Mesendoderm (in vitro differentiated cells): ENCODE results near the gene CTDNEP1.

Experiments used
- DNase-seq: peaks from one replicate; pipeline ENCODE4 v3.0.0; 2013
- H2AK5ac ChIP-seq: 2 replicates; pipeline ENCODE4 v1.6.1; 2013; ENCODE audit warnings: low read length, inconsistent platforms
- H2BK120ac ChIP-seq: 2 replicates; pipeline ENCODE4 v1.6.1; 2013; ENCODE audit warnings: low read depth, mild to moderate bottlenecking, low read length, moderate library complexity, mixed read lengths
- H2BK15ac ChIP-seq: replicated peaks from 2 replicates; pipeline ENCODE4 v1.6.1; 2013; ENCODE audit warnings: low read depth, mild to moderate bottlenecking, moderate library complexity
- H2BK5ac ChIP-seq: 2 replicates; pipeline ENCODE4 v1.6.1; 2013; ENCODE audit warnings: low read length, inconsistent platforms
- H3K18ac ChIP-seq: 2 replicates; pipeline ENCODE4 v1.6.1; 2013; ENCODE audit warnings: mild to moderate bottlenecking, low read length, mixed read lengths
- H3K23ac ChIP-seq: one replicate; pipeline ENCODE4 v1.6.1; 2013; ENCODE audit warnings: low read length
- H3K27ac ChIP-seq: 2 replicates; pipeline ENCODE4 v1.5.1; 2013; ENCODE audit warnings: low read depth, mild to moderate bottlenecking, inconsistent platforms, low read length, moderate library complexity
- H3K27me3 ChIP-seq: 2 replicates; pipeline ENCODE4 v1.6.1; 2013; ENCODE audit warnings: low read length, control low read depth, mild to moderate bottlenecking, inconsistent platforms; ENCODE audit not compliant: insufficient read depth, poor library complexity
- H3K36me3 ChIP-seq: 2 replicates; pipeline ENCODE4 v1.6.1; 2013; ENCODE audit warnings: low read length, inconsistent platforms; ENCODE audit not compliant: control insufficient read depth, insufficient read depth
- H3K4ac ChIP-seq: one replicate; pipeline ENCODE4 v1.6.1; 2013; ENCODE audit warnings: low read depth, mild to moderate bottlenecking, low read length, moderate library complexity
- H3K4me1 ChIP-seq: 2 replicates; pipeline ENCODE4 v1.6.1; 2013; ENCODE audit warnings: low read depth, low read length, inconsistent platforms; ENCODE audit not compliant: control insufficient read depth
- H3K4me2 ChIP-seq: 2 replicates; pipeline ENCODE4 v1.6.1; 2013; ENCODE audit warnings: low read length
- H3K4me3 ChIP-seq: 2 replicates; pipeline ENCODE4 v1.5.1; 2013; ENCODE audit warnings: mild to moderate bottlenecking, low read length
- H3K56ac ChIP-seq: one replicate; pipeline ENCODE4 v1.6.1; 2013; ENCODE audit warnings: low read length
- H3K79me1 ChIP-seq: 2 replicates; pipeline ENCODE4 v1.6.1; 2013; ENCODE audit warnings: low read length, inconsistent platforms
- H3K79me2 ChIP-seq: 2 replicates; pipeline ENCODE4 v1.6.1; 2013; ENCODE audit warnings: mild to moderate bottlenecking, low read length; ENCODE audit not compliant: control insufficient read depth, insufficient read depth
- H3K9ac ChIP-seq: 2 replicates; pipeline ENCODE4 v1.6.1; 2013; ENCODE audit warnings: low read length, inconsistent platforms
- H4K5ac ChIP-seq: one replicate; pipeline ENCODE4 v1.6.1; 2013; ENCODE audit warnings: low read length
- H4K8ac ChIP-seq: one replicate; pipeline ENCODE4 v1.6.1; 2013; ENCODE audit warnings: low read depth, mild to moderate bottlenecking, control low read depth, low read length, moderate library complexity
- WGBS: extraction: QIAGEN DNeasy Blood & Tissue Kit; methylation state at CpG from one replicate; pipeline ENCODE4 v1.1.7; 2013; ENCODE audit warnings: low lambda C conversion rate, missing lambda C conversion rate; ENCODE audit not compliant: insufficient coverage; ENCODE audit errors: extremely low coverage; 5-methylcytosine and 5-hydroxymethylcytosine counted together

Gene CTDNEP1

DNA sequence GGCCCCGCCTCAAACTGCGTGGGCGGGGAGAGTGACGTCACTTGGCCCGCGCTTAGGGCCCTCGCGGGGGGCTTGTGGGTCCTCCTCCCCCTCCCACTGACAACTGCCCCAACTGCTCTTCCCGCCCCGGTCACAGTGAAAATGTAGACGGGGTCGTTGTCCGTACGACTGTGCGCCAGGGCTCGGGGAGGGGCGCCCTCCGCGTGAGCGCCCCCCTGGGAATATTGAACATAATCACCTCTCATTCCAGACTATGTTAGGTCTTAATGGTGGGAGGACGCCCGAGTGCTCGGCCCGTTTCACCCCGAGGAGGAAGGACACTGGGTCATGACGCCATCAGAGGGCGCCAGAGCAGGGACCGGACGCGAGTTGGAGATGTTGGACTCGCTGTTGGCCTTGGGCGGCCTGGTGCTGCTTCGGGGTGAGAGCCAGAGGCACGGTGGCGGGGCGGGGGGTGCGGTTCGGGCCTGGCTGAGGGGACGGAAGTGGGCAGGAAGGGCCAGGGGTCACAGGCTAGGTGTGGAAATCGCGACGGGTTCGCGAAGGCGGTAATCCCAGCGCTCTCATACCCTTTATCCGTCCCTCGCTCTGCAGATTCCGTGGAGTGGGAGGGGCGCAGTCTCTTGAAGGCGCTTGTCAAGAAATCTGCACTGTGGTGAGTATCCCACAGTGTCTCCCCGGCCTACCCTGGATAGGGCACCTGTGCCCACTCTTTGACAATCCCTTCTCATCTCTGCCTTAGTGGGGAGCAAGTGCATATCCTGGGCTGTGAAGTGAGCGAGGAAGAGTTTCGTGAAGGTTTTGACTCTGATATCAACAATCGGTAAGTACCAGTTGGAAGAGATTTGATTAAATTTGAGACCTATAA lies 876 bp upstream of the CTDNEP1 start, which contains the start of gene ELP5:
Gene ELP5, plus strand, starts transcription at position 40 of the 868 bp plus-strand sequence. Its CDS starts 336 bp downstream, at position 376.
- Histone ChIP-seq H4K5ac (no peak within 1 kb of the TSS), H4K8ac (peak within 1 kb of the TSS; percentile 94), H3K79me1 (peaks cover 9% of the 10 kb centered on the region), H3K56ac (peak within 1 kb of the TSS; percentile 96), H3K4me3 (peak within 1 kb of the TSS; percentile 89), H3K23ac (peak within 1 kb of the TSS; percentile 89), H3K27me3 (no peaks in the 10 kb centered on the region), H3K9ac (peak within 1 kb of the TSS; percentile 95), H3K27ac (peak within 1 kb of the TSS; percentile 100), H3K4me1 (peaks cover 3% of the 10 kb centered on the region), H2AK5ac (no peak within 1 kb of the TSS), H2BK15ac (no peak within 1 kb of the TSS), H3K18ac (peak within 1 kb of the TSS; percentile 96), H3K79me2 (peaks cover 41% of the 10 kb centered on the region), H3K36me3 (peaks cover 2% of the 10 kb centered on the region), H2BK120ac (no peak within 1 kb of the TSS), H3K4ac (peak within 1 kb of the TSS; percentile 98), H2BK5ac (peak within 1 kb of the TSS; percentile 70), H3K4me2 (peak within 1 kb of the TSS; percentile 81)
- WGBS: no CpG with 5 or more reads among the region's 55 CpGs
- peak; percentile 98 for DNase-seq

DNA sequence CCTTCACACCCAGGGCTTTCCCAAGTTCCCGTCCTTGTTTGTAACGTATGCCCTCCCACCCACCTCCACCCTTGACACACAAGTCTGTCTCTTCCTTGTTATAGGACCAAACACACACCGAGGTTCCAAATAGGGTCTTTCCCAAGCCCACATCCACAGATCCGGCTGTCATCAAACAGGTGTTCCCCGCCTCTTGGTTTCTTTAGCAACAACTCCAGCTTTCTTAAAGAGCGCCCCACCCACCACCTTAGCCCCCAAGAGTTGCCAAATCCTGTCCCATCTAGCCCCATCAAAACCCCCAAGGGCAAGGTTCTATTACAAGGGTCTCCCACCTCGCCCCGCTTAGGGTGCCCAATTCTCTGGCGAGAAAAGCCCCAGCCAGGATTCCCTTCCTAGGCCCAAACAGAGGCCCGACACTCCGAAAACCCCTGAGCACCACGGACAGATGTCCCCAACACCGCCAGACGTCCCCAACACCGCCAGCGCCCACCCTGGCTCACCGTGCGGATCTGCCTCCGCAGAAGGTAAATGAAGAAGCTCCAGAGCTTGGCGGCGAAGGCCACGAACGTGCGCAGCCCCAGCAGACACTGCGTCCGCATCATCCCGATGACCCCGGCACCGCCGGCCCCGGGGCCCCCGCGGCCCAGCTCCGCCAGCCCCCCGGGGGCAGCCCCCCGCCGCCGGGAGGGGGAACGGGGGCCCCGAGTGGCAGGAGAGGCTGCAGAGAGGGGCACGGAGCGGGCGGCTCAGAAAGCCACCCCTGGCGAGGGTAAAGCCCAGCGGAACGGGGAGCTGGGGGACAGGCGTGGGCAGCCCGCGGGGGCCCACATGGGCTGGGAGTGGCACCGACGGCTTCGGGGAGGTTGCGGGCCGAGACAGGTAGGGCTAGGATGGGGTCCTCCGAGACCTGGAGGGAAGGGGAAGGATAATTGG lies 573 bp downstream of the CTDNEP1 start:
- Histone ChIP-seq H3K9ac (peak overlapping the region; percentile 95), H2AK5ac (no peak overlapping the region), H3K79me1 (peaks cover 10% of the 10 kb centered on the region), H3K27me3 (no peaks in the 10 kb centered on the region), H3K79me2 (peaks cover 44% of the 10 kb centered on the region), H2BK15ac (no peak overlapping the region), H4K8ac (peak overlapping the region; percentile 94), H3K4me3 (peak overlapping the region; percentile 89), H4K5ac (no peak overlapping the region), H3K4me1 (peaks cover 3% of the 10 kb centered on the region), H3K56ac (peak overlapping the region; percentile 96), H2BK120ac (no peak overlapping the region), H3K4ac (peak overlapping the region; percentile 98), H3K23ac (peak overlapping the region; percentile 89), H2BK5ac (peak overlapping the region; percentile 70), H3K4me2 (peak overlapping the region; percentile 81), H3K36me3 (peaks cover 2% of the 10 kb centered on the region), H3K18ac (peak overlapping the region; percentile 96), H3K27ac (peak overlapping the region; percentile 100)
- no CpG with 5 or more reads among the region's 55 CpGs for WGBS
- DNase-seq: peak; percentile 16

- Histone ChIP-seq H3K23ac (no peak overlapping the region), H3K4ac (no peak overlapping the region), H3K27ac (no peak overlapping the region), H3K9ac (peak overlapping the region; percentile 95), H4K8ac (no peak overlapping the region), H3K36me3 (peaks cover 3% of the 10 kb centered on the region), H3K56ac (peak overlapping the region; percentile 96), H2BK5ac (no peak overlapping the region), H3K4me2 (peak overlapping the region; percentile 81), H4K5ac (no peak overlapping the region), H2BK120ac (no peak overlapping the region), H3K4me3 (no peak overlapping the region), H3K79me1 (peaks cover 10% of the 10 kb centered on the region), H3K27me3 (no peaks in the 10 kb centered on the region), H2BK15ac (no peak overlapping the region), H3K4me1 (peaks cover 3% of the 10 kb centered on the region), H2AK5ac (no peak overlapping the region), H3K18ac (no peak overlapping the region), H3K79me2 (peaks cover 44% of the 10 kb centered on the region)
- WGBS: no CpG with 5 or more reads among the region's 7 CpGs
- no peak for DNase-seq
These were observed 1.7 kb downstream of the CTDNEP1 start for GRCh38 chr17:7249830-7250229.

- peaks cover 44% of the 10 kb centered on the region for H3K79me2 ChIP-seq
- H3K18ac ChIP-seq: no peak overlapping the region
- H3K23ac ChIP-seq: peak overlapping the region; percentile 80
- H2AK5ac ChIP-seq: no peak overlapping the region
- H3K27me3 ChIP-seq: no peaks in the 10 kb centered on the region
- H3K27ac ChIP-seq: no peak overlapping the region
- H2BK5ac ChIP-seq: no peak overlapping the region
- H4K5ac ChIP-seq: no peak overlapping the region
- H3K4ac ChIP-seq: no peak overlapping the region
- no peak overlapping the region for H3K4me3 ChIP-seq
- no peak overlapping the region for H2BK120ac ChIP-seq
- peak overlapping the region; percentile 56 for H3K56ac ChIP-seq
- H3K4me2 ChIP-seq: no peak overlapping the region
- peaks cover 8% of the 10 kb centered on the region for H3K79me1 ChIP-seq
- peaks cover 3% of the 10 kb centered on the region for H3K4me1 ChIP-seq
- peak overlapping the region; percentile 34 for H3K9ac ChIP-seq
- DNase-seq: no peak
- no CpG with 5 or more reads among the region's 6 CpGs for WGBS
- H2BK15ac ChIP-seq: no peak overlapping the region
- H4K8ac ChIP-seq: no peak overlapping the region
- peaks cover 2% of the 10 kb centered on the region for H3K36me3 ChIP-seq
These were observed 2.3 kb downstream of the CTDNEP1 start for GRCh38 chr17:7249214-7249613.

- no CpG with 5 or more reads among the region's 4 CpGs for WGBS
- no peak overlapping the region for H3K4ac ChIP-seq
These were observed 2.7 kb downstream of the CTDNEP1 start for GRCh38 chr17:7248796-7249195.

More at GRCh38 chr17:7248796-7249195, 2.7 kb downstream of the CTDNEP1 start:
- H2AK5ac ChIP-seq: no peak overlapping the region
- no peak overlapping the region for H3K23ac ChIP-seq
- H2BK15ac ChIP-seq: no peak overlapping the region
- H3K79me2 ChIP-seq: peaks cover 44% of the 10 kb centered on the region
- no peak for DNase-seq
- H3K18ac ChIP-seq: no peak overlapping the region
- peaks cover 3% of the 10 kb centered on the region for H3K36me3 ChIP-seq
- H2BK120ac ChIP-seq: no peak overlapping the region
- H3K79me1 ChIP-seq: peaks cover 8% of the 10 kb centered on the region
- no peak overlapping the region for H4K8ac ChIP-seq
- peak overlapping the region; percentile 34 for H3K9ac ChIP-seq
- no peak overlapping the region for H2BK5ac ChIP-seq
- no peak overlapping the region for H4K5ac ChIP-seq
- no peak overlapping the region for H3K56ac ChIP-seq
- no peak overlapping the region for H3K27ac ChIP-seq
- no peaks in the 10 kb centered on the region for H3K27me3 ChIP-seq
- no peak overlapping the region for H3K4me2 ChIP-seq
- peaks cover 3% of the 10 kb centered on the region for H3K4me1 ChIP-seq
- H3K4me3 ChIP-seq: no peak overlapping the region
